ENCODE data around the gene DKKL1. TPM values are rescaled to one million over a fixed set of nuclear protein-coding genes. Genes with fewer than 3 reads are reported as not detected.
"Not testable (repeated sequence)": the region's sequence is repeated elsewhere in the genome, so short reads cannot be mapped to it uniquely, and the experiment has no call there.

Gene DKKL1
- not detected for total RNA-seq

- peaks cover 30% of the 10 kb centered on the region for H3K4me1 ChIP-seq (ENCODE audit: insufficient read depth, low read length)
- H3K4me3 ChIP-seq (ENCODE audit: low read length), result no peak within 1 kb of the TSS
- peaks cover 28% of the 10 kb centered on the region for H3K27me3 ChIP-seq (ENCODE audit: insufficient read depth, low read length)
- H3K9me3 ChIP-seq (ENCODE audit: low read depth, low read length), result no peaks in the 10 kb centered on the region
Measured at GRCh38 chr19:49363268-49364082, at the start of gene DKKL1. TSS of gene DKKL1 (plus strand) at chr19:49363877. CDS start at chr19:49363999, 122 bp downstream.

GRCh38 chr19:49315111-49315510 is 48.6 kb upstream of the DKKL1 start:
- H3K4me3 ChIP-seq (ENCODE audit: low read length), result no peak overlapping the region
- H3K9me3 ChIP-seq (ENCODE audit: low read depth, low read length), result peaks cover 11% of the 10 kb centered on the region
- no peaks in the 10 kb centered on the region for H3K27me3 ChIP-seq (ENCODE audit: insufficient read depth, low read length)
- H3K4me1 ChIP-seq (ENCODE audit: insufficient read depth, low read length), result no peaks in the 10 kb centered on the region

- Histone ChIP-seq H3K4me1 (ENCODE audit: insufficient read depth, low read length) (no peaks in the 10 kb centered on the region), H3K4me3 (ENCODE audit: low read length) (no peak overlapping the region), H3K9me3 (ENCODE audit: low read depth, low read length) (peaks cover 18% of the 10 kb centered on the region), H3K27me3 (ENCODE audit: insufficient read depth, low read length) (no peaks in the 10 kb centered on the region)
Measured at GRCh38 chr19:49316284-49316683, 47.4 kb upstream of the DKKL1 start.

GRCh38 chr19:49318296-49318695 is 45.4 kb upstream of the DKKL1 start:
- no peaks in the 10 kb centered on the region for H3K27me3 ChIP-seq (ENCODE audit: insufficient read depth, low read length)

GRCh38 chr19:49324801-49325576 is 38.7 kb upstream of the DKKL1 start, which contains the start of gene SLC6A16:
TSS of gene SLC6A16 (minus strand) at chr19:49325191. CDS start at chr19:49311347, 13,844 bp downstream.
- Histone ChIP-seq H3K9me3 (ENCODE audit: low read depth, low read length) (peaks cover 11% of the 10 kb centered on the region), H3K4me1 (ENCODE audit: insufficient read depth, low read length) (peaks cover 36% of the 10 kb centered on the region), H3K27me3 (ENCODE audit: insufficient read depth, low read length) (no peaks in the 10 kb centered on the region), H3K4me3 (ENCODE audit: low read length) (no peak within 1 kb of the TSS)

More at GRCh38 chr19:49318296-49318695, 45.4 kb upstream of the DKKL1 start:
- no peak overlapping the region for H3K4me3 ChIP-seq (ENCODE audit: low read length)
- peaks cover 22% of the 10 kb centered on the region for H3K9me3 ChIP-seq (ENCODE audit: low read depth, low read length)
- H3K4me1 ChIP-seq (ENCODE audit: insufficient read depth, low read length), result no peaks in the 10 kb centered on the region

GRCh38 chr19:49325756-49326155 is 37.9 kb upstream of the DKKL1 start:
- peaks cover 39% of the 10 kb centered on the region for H3K4me1 ChIP-seq (ENCODE audit: insufficient read depth, low read length)
- not testable (repeated sequence) for H3K27me3 ChIP-seq (ENCODE audit: insufficient read depth, low read length); H3K4me3 ChIP-seq (ENCODE audit: low read length); H3K9me3 ChIP-seq (ENCODE audit: low read depth, low read length)

- H3K27me3 ChIP-seq (ENCODE audit: insufficient read depth, low read length), result no peaks in the 10 kb centered on the region
- H3K4me3 ChIP-seq (ENCODE audit: low read length), result no peak overlapping the region
- peaks cover 42% of the 10 kb centered on the region for H3K4me1 ChIP-seq (ENCODE audit: insufficient read depth, low read length)
- H3K9me3 ChIP-seq (ENCODE audit: low read depth, low read length), result peaks cover 4% of the 10 kb centered on the region
Measured at GRCh38 chr19:49326165-49326704, 37.4 kb upstream of the DKKL1 start.

GRCh38 chr19:49327878-49328544 is 35.7 kb upstream of the DKKL1 start:
- H3K27me3 ChIP-seq (ENCODE audit: insufficient read depth, low read length), result no peaks in the 10 kb centered on the region
- H3K4me1 ChIP-seq (ENCODE audit: insufficient read depth, low read length), result peaks cover 60% of the 10 kb centered on the region
- no peak overlapping the region for H3K4me3 ChIP-seq (ENCODE audit: low read length)
- H3K9me3 ChIP-seq (ENCODE audit: low read depth, low read length), result peaks cover 2% of the 10 kb centered on the region

- H3K4me3 ChIP-seq (ENCODE audit: low read length), result no peak overlapping the region
- H3K4me1 ChIP-seq (ENCODE audit: insufficient read depth, low read length), result peaks cover 67% of the 10 kb centered on the region
- no peaks in the 10 kb centered on the region for H3K9me3 ChIP-seq (ENCODE audit: low read depth, low read length)
- H3K27me3 ChIP-seq (ENCODE audit: insufficient read depth, low read length), result no peaks in the 10 kb centered on the region
Measured at GRCh38 chr19:49328741-49329140, 34.9 kb upstream of the DKKL1 start.

GRCh38 chr19:49331187-49331586 is 32.5 kb upstream of the DKKL1 start:
- H3K9me3 ChIP-seq (ENCODE audit: low read depth, low read length); H3K27me3 ChIP-seq (ENCODE audit: insufficient read depth, low read length); H3K4me3 ChIP-seq (ENCODE audit: low read length): not testable (repeated sequence)
- peaks cover 73% of the 10 kb centered on the region for H3K4me1 ChIP-seq (ENCODE audit: insufficient read depth, low read length)

- Histone ChIP-seq H3K9me3 (ENCODE audit: low read depth, low read length) (no peaks in the 10 kb centered on the region), H3K4me1 (ENCODE audit: insufficient read depth, low read length) (peaks cover 73% of the 10 kb centered on the region), H3K4me3 (ENCODE audit: low read length) (no peak overlapping the region), H3K27me3 (ENCODE audit: insufficient read depth, low read length) (no peaks in the 10 kb centered on the region)
Measured at GRCh38 chr19:49331616-49332055, 32.0 kb upstream of the DKKL1 start.

GRCh38 chr19:49332691-49333417 is 30.8 kb upstream of the DKKL1 start:
- not testable (repeated sequence) for H3K27me3 ChIP-seq (ENCODE audit: insufficient read depth, low read length); H3K4me3 ChIP-seq (ENCODE audit: low read length); H3K9me3 ChIP-seq (ENCODE audit: low read depth, low read length)
- peaks cover 74% of the 10 kb centered on the region for H3K4me1 ChIP-seq (ENCODE audit: insufficient read depth, low read length)

- H3K27me3 ChIP-seq (ENCODE audit: insufficient read depth, low read length), result no peaks in the 10 kb centered on the region
- peaks cover 74% of the 10 kb centered on the region for H3K4me1 ChIP-seq (ENCODE audit: insufficient read depth, low read length)
- no peaks in the 10 kb centered on the region for H3K9me3 ChIP-seq (ENCODE audit: low read depth, low read length)
- H3K4me3 ChIP-seq (ENCODE audit: low read length), result no peak overlapping the region
Measured at GRCh38 chr19:49333418-49333805, 30.3 kb upstream of the DKKL1 start.

- peaks cover 76% of the 10 kb centered on the region for H3K4me1 ChIP-seq (ENCODE audit: insufficient read depth, low read length)
- H3K9me3 ChIP-seq (ENCODE audit: low read depth, low read length), result no peaks in the 10 kb centered on the region
- H3K4me3 ChIP-seq (ENCODE audit: low read length), result no peak overlapping the region
- no peaks in the 10 kb centered on the region for H3K27me3 ChIP-seq (ENCODE audit: insufficient read depth, low read length)
Measured at GRCh38 chr19:49333811-49334288, 29.8 kb upstream of the DKKL1 start.

All from mononuclear cell (primary cell).